SU-DHL-6 (cell line): ENCODE results near the gene SMC5.

Experiments
- H2AFZ ChIP-seq: fragments of 200-600 bp; sonication (generic); 2 replicates; pipeline ENCODE4 v1.6.1; 2014; ENCODE audit warnings: low read depth, mild to moderate bottlenecking, moderate library complexity, mixed read lengths, antibody characterized with exemption, low read length; ENCODE audit not compliant: severe bottlenecking
- H3F3A ChIP-seq: fragments of 200-600 bp; shearing (Covaris generic); 2 replicates; pipeline ENCODE4 v1.6.0; 2016; ENCODE audit warnings: antibody characterized with exemption, mild to moderate bottlenecking; ENCODE audit not compliant: insufficient read depth
- H3K27ac ChIP-seq: fragments of 200-600 bp; sonication (generic); 2 replicates; pipeline ENCODE4 v1.5.1; 2016; ENCODE audit warnings: low read depth, mild to moderate bottlenecking, low read length, moderate library complexity, mixed read lengths
- H3K27me3 ChIP-seq: fragments of 200-600 bp; sonication (generic), shearing (Covaris generic); 2 replicates; pipeline ENCODE4 v1.6.0; 2014; ENCODE audit warnings: mild to moderate bottlenecking, low read length
- H3K36me3 ChIP-seq: fragments of 200-600 bp; sonication (generic); 2 replicates; pipeline ENCODE4 v1.6.1; 2014; ENCODE audit warnings: mild to moderate bottlenecking, low read length, mixed read lengths
- H3K4me2 ChIP-seq: fragments of 300-600, 200-600 bp; shearing (Covaris generic), sonication (generic); 2 replicates; pipeline ENCODE4 v1.6.0; 2014; ENCODE audit warnings: low read length, low read depth, mild to moderate bottlenecking; ENCODE audit not compliant: poor library complexity, severe bottlenecking
- H3K4me3 ChIP-seq: fragments of 200-600 bp; sonication (generic); 2 replicates; pipeline ENCODE4 v1.5.1; 2014; ENCODE audit warnings: antibody characterized with exemption, low read length, mild to moderate bottlenecking, mixed read lengths; ENCODE audit not compliant: insufficient read depth, poor library complexity, severe bottlenecking
- H3K79me2 ChIP-seq: fragments of 200-600 bp; sonication (generic); 2 replicates; pipeline ENCODE4 v1.6.1; 2014; ENCODE audit warnings: mild to moderate bottlenecking, low read length, moderate library complexity; ENCODE audit not compliant: insufficient read depth
- H3K9ac ChIP-seq: fragments of 200-600 bp; sonication (generic); 2 replicates; pipeline ENCODE4 v1.7.0; 2014; ENCODE audit warnings: mild to moderate bottlenecking, low read length
- H3K9me2 ChIP-seq: fragments of 200-600 bp; sonication (generic); replicated peaks from 2 replicates; pipeline ENCODE4 v1.6.1; 2014; ENCODE audit warnings: low read length; ENCODE audit not compliant: insufficient read depth
- H3K9me3 ChIP-seq: fragments of 200-600 bp; sonication (generic); 2 replicates; pipeline ENCODE4 v1.6.1; 2014; ENCODE audit warnings: low read length, mixed read lengths; ENCODE audit not compliant: insufficient read depth
- H4K20me1 ChIP-seq: fragments of 200-600 bp; sonication (generic); 2 replicates; pipeline ENCODE4 v1.6.1; 2014; ENCODE audit warnings: low read depth, mild to moderate bottlenecking, antibody characterized with exemption, low read length, moderate library complexity, mixed read lengths
- CTCF ChIP-seq: fragments of 200-600 bp; sonication (generic); IDR thresholded peaks from one replicate; pipeline ENCODE4 v1.5.1; 2017; ENCODE audit warnings: antibody characterized with exemption, mild to moderate bottlenecking, low read length, moderate library complexity; ENCODE audit not compliant: insufficient read depth, poor library complexity, severe bottlenecking
- EZH2phosphoT487 ChIP-seq: fragments of 200-600 bp; sonication (generic), shearing (Covaris generic); conservative IDR thresholded peaks from 2 replicates; pipeline ENCODE4 v1.6.1; 2018; ENCODE audit warnings: mild to moderate bottlenecking, antibody characterized with exemption, low read length, moderate library complexity, mixed read lengths

The SMC5 gene

DNA sequence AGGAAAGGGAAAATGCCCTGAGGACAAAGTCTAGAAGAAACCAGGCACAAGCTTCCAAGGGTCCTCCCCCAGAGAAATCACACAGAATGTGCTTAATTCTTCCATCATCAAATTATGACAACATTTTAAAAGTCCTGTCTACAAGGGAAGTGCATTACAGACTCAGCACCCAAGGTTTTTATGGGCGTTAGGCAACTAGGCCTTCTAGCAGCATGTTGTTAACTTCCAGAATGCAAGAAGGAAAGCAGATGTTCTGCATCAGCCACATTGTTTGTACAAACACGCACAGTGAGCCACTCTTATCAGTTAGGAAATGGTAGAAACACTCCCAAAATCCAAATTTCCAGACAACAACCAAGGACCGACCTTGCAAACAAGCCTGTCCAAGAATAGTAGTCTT lies 26.5 kb downstream of the SMC5 start:
- Histone ChIP-seq H3K79me2 (peaks cover 11% of the 10 kb centered on the region), H3K27ac (no peak overlapping the region)
- TF ChIP-seq EZH2phosphoT487 (no peak), CTCF (no peak)

GRCh38 chr9:70285981-70286598 lies 27.3 kb downstream of the SMC5 start:
- Histone ChIP-seq H3K27ac (no peak overlapping the region), H3K79me2 (peaks cover 11% of the 10 kb centered on the region), H2AFZ (no peak overlapping the region), H3F3A (peaks cover 6% of the 10 kb centered on the region; the same call in 1 of the 2 replicates), H3K9me2 (no peaks in the 10 kb centered on the region), H3K4me3 (no peak overlapping the region), H3K27me3 (no peaks in the 10 kb centered on the region), H3K4me2 (no peak overlapping the region), H3K36me3 (peaks cover 79% of the 10 kb centered on the region), H3K9me3 (no peaks in the 10 kb centered on the region), H4K20me1 (peaks cover 14% of the 10 kb centered on the region; the same call in 1 of the 2 replicates), H3K9ac (no peak overlapping the region)
- TF ChIP-seq EZH2phosphoT487, result no peak
- TF ChIP-seq CTCF, result no peak

More for the DNA sequence above, 26.5 kb downstream of the SMC5 start:
- Histone ChIP-seq H4K20me1 (peaks cover 14% of the 10 kb centered on the region; the same call in 1 of the 2 replicates), H3K4me3 (no peak overlapping the region), H3K36me3 (peaks cover 75% of the 10 kb centered on the region), H3K27me3 (no peaks in the 10 kb centered on the region), H3K9ac (no peak overlapping the region), H3F3A (peaks cover 6% of the 10 kb centered on the region; the same call in 1 of the 2 replicates), H3K9me2 (no peaks in the 10 kb centered on the region), H3K4me2 (no peak overlapping the region), H3K9me3 (no peaks in the 10 kb centered on the region), H2AFZ (no peak overlapping the region)

- TF ChIP-seq CTCF (no peak), EZH2phosphoT487 (no peak)
- peaks cover 28% of the 10 kb centered on the region for H3K79me2 ChIP-seq
Observed at GRCh38 chr9:70290626-70291025, 31.8 kb downstream of the SMC5 start.

More at GRCh38 chr9:70290626-70291025, 31.8 kb downstream of the SMC5 start:
- Histone ChIP-seq H3K27ac (no peak overlapping the region), H3K4me2 (no peak overlapping the region), H2AFZ (no peak overlapping the region), H4K20me1 (0 out of 2 replicates have a peak, but pooled peaks cover 8% of the 10 kb centered on the region), H3K9me2 (no peaks in the 10 kb centered on the region), H3K4me3 (no peak overlapping the region), H3K9ac (no peak overlapping the region), H3F3A (no peaks in the 10 kb centered on the region; the same call in 1 of the 2 replicates), H3K27me3 (no peaks in the 10 kb centered on the region), H3K9me3 (no peaks in the 10 kb centered on the region), H3K36me3 (peaks cover 64% of the 10 kb centered on the region)
